GM06990 (cell line): ENCODE measurements around the gene EARS2.
"Not testable (repeated sequence)": the region's sequence is repeated elsewhere in the genome, so short reads cannot be mapped to it uniquely, and the experiment has no call there.

Experiments
- DNase-seq: peaks from one replicate; pipeline ENCODE4 v3.0.0-alpha.2; 2011; ENCODE audit not compliant: insufficient read length; ENCODE audit errors: extremely low read depth
- H3K27me3 ChIP-seq: replicated peaks from 2 replicates; pipeline ENCODE4 v1.6.0; 2011; ENCODE audit warnings: low read length; ENCODE audit not compliant: control insufficient read depth, insufficient read depth
- H3K36me3 ChIP-seq: 2 replicates; pipeline ENCODE4 v1.5.1; 2011; ENCODE audit warnings: low read length; ENCODE audit not compliant: control insufficient read depth, insufficient read depth
- H3K4me3 ChIP-seq: replicated peaks from 2 replicates; pipeline ENCODE4 v1.5.1; 2011; ENCODE audit warnings: low read depth, mild to moderate bottlenecking, control low read depth, low read length
- TF ChIP-seq, protein P1 (sequence below): IDR thresholded peaks from 2 replicates; pipeline ENCODE4 v1.5.1; 2011; ENCODE audit warnings: low read length, control low read depth, mild to moderate bottlenecking, inconsistent platforms; ENCODE audit not compliant: insufficient read depth, poor library complexity, severe bottlenecking

EARS2 gene

DNA sequence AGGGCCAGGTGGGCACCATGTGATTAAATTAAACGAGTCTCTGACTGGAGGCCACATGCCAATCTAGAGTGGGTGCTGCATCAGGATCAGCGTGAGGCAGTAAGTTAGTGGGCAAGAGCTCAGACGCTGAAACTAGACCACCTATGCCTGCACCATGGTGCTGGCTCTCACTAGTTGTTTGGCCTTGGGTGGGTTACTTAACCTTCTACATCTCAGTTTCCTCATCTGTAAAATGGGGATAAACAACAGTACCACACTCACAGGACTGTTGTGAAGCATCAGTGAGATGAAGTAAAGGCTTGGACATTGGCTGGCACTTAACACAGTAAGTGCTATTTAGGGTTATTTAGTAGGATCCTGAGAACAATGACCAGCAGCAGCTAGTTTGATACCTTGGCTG, 33.0 kb upstream of the EARS2 start:
- H3K36me3 ChIP-seq = peaks cover 22% of the 10 kb centered on the region
- TF ChIP-seq, protein P1, sequence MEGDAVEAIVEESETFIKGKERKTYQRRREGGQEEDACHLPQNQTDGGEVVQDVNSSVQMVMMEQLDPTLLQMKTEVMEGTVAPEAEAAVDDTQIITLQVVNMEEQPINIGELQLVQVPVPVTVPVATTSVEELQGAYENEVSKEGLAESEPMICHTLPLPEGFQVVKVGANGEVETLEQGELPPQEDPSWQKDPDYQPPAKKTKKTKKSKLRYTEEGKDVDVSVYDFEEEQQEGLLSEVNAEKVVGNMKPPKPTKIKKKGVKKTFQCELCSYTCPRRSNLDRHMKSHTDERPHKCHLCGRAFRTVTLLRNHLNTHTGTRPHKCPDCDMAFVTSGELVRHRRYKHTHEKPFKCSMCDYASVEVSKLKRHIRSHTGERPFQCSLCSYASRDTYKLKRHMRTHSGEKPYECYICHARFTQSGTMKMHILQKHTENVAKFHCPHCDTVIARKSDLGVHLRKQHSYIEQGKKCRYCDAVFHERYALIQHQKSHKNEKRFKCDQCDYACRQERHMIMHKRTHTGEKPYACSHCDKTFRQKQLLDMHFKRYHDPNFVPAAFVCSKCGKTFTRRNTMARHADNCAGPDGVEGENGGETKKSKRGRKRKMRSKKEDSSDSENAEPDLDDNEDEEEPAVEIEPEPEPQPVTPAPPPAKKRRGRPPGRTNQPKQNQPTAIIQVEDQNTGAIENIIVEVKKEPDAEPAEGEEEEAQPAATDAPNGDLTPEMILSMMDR = no peak

GRCh38 chr16:23587726-23588125, 30.6 kb upstream of the EARS2 start:
- Histone ChIP-seq H3K4me3 (no peak overlapping the region), H3K36me3 (peaks cover 25% of the 10 kb centered on the region), H3K27me3 (no peaks in the 10 kb centered on the region)
- TF ChIP-seq, protein P1 = no peak
- DNase-seq = no peak

More for the DNA sequence above, 33.0 kb upstream of the EARS2 start:
- no peak for DNase-seq
- H3K4me3 ChIP-seq = no peak overlapping the region
- no peaks in the 10 kb centered on the region for H3K27me3 ChIP-seq

DNA sequence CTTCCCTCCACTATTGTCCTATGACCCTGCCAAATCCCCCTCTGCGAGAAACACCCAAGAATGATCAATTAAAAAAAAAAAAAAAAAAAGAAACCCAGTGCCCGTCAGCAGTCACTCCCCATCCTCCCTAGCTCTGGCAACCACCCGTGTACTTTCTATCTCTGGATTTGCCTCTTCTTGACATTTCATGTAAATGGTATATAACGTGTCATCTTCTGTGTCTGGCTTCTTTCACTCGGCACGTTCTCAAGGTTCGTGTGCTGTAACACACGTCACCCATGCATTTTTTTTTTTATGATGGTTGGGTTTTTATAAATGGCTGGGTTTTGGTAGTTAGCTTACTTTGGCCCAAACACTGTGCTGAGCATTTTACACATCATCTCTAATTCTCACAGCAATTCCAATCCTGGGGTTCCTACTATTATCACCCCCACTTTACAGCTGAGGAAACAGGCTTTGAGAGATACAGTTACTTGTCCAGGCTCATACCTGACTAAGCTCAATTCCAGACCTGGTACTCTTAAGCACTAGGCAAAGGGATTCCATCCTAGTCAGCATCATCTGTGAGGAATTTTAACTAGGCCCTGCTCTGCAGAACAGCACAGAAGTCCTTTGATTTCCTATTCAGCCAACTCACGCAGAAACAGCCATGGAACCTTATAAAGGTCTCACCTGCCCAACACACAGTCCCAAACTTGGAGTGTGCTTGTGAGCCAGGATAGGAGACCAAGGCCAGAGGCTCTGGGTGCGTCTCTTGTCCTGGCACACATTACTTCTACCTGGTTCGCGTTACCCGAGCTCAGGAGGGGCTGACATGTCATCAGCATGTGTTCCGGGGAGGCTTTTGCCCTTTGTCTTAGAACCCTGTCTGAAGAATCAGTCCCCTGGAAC, 27.3 kb upstream of the EARS2 start:
- DNase-seq = no peak
- TF ChIP-seq, protein P1 = no peak
- no peaks in the 10 kb centered on the region for H3K27me3 ChIP-seq
- no peak overlapping the region for H3K4me3 ChIP-seq
- H3K36me3 ChIP-seq = peaks cover 15% of the 10 kb centered on the region

GRCh38 chr16:23583271-23583670, 26.1 kb upstream of the EARS2 start:
- H3K36me3 ChIP-seq = peaks cover 15% of the 10 kb centered on the region
- DNase-seq, H3K27me3 ChIP-seq, H3K4me3 ChIP-seq: not testable (repeated sequence)

- Histone ChIP-seq H3K4me3 (no peak overlapping the region), H3K27me3 (no peaks in the 10 kb centered on the region), H3K36me3 (peaks cover 12% of the 10 kb centered on the region)
- no peak for DNase-seq
- TF ChIP-seq, protein P1 = no peak
Measured at GRCh38 chr16:23581764-23582163, 24.6 kb upstream of the EARS2 start.

DNA sequence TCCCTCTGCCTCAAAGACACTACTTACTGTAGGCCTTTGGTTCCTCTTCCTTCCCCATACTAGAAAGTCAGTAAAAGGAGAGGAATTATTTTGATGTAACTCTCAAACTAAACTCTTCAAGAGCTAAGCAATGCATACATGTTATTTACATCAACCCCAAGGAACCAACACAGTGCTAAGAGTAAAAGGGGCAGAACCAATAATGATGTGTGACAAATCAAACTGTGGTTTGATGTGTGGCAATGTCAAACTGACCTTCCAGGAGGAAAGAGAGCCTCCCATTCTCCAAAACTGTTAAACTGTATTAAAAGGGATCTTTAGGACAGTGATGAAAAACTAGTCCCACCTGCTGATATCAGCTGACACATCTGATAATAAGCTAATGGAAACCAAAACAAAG, 23.2 kb upstream of the EARS2 start:
- H3K4me3 ChIP-seq = no peak overlapping the region
- peaks cover 10% of the 10 kb centered on the region for H3K36me3 ChIP-seq
- no peak for DNase-seq
- TF ChIP-seq, protein P1 = no peak
- H3K27me3 ChIP-seq = no peaks in the 10 kb centered on the region
